GM12892 (cell line): ENCODE results near the gene GRM1.

Experiments
- POLR2A ChIP-seq: IDR thresholded peaks from 2 replicates; pipeline ENCODE4 v1.6.1; 2011; ENCODE audit warnings: low read depth, low read length, control low read depth
- POLR2AphosphoS5 ChIP-seq: IDR thresholded peaks from 2 replicates; pipeline ENCODE4 v1.6.1; 2011; ENCODE audit warnings: low read depth, low read length, control low read depth
- TAF1 ChIP-seq: IDR thresholded peaks from 2 replicates; pipeline ENCODE4 v1.6.1; 2011; ENCODE audit warnings: low read depth, mild to moderate bottlenecking, control low read depth, low read length, borderline replicate concordance

GRCh38 chr6:146190581-146190980 lies 161.7 kb downstream of the GRM1 start:
- TF ChIP-seq POLR2A (no peak), TAF1 (no peak), POLR2AphosphoS5 (no peak)
